GM19193 (cell line): Measurements from ENCODE around the gene SUPT4H1.

Experiments
- POLR2A ChIP-seq: IDR thresholded peaks from 4 replicates; pipeline ENCODE4 v1.6.1; 2011; ENCODE audit not compliant: insufficient read depth, insufficient read length; ENCODE audit errors: extremely low read depth

The SUPT4H1 gene

GRCh38 chr17:58370716-58371115 is 18.7 kb upstream of the SUPT4H1 start:
- no peak for TF ChIP-seq POLR2A

- TF ChIP-seq POLR2A: no peak
These were observed 18.3 kb upstream of the SUPT4H1 start for GRCh38 chr17:58370309-58370708.

- TF ChIP-seq POLR2A: no peak
These were observed 17.4 kb upstream of the SUPT4H1 start for GRCh38 chr17:58369214-58370031.

- no peak for TF ChIP-seq POLR2A
These were observed 16.8 kb upstream of the SUPT4H1 start for GRCh38 chr17:58368860-58369213.

- no peak for TF ChIP-seq POLR2A
These were observed 15.5 kb upstream of the SUPT4H1 start for GRCh38 chr17:58367461-58367860.

GRCh38 chr17:58365980-58366595 is 14.1 kb upstream of the SUPT4H1 start:
- no peak for TF ChIP-seq POLR2A

- no peak for TF ChIP-seq POLR2A
These were observed 13.4 kb upstream of the SUPT4H1 start for GRCh38 chr17:58365185-58365979.

- no peak for TF ChIP-seq POLR2A
These were observed 12.4 kb upstream of the SUPT4H1 start for GRCh38 chr17:58364270-58364942.

- TF ChIP-seq POLR2A: no peak
These were observed 11.6 kb upstream of the SUPT4H1 start for GRCh38 chr17:58363457-58364185.

GRCh38 chr17:58362368-58363014 is 10.5 kb upstream of the SUPT4H1 start:
- no peak for TF ChIP-seq POLR2A

- no peak for TF ChIP-seq POLR2A
These were observed 8.5 kb upstream of the SUPT4H1 start for GRCh38 chr17:58360296-58361063.

GRCh38 chr17:58358408-58359172 is 6.6 kb upstream of the SUPT4H1 start:
- TF ChIP-seq POLR2A: no peak

GRCh38 chr17:58357312-58358297 is 5.6 kb upstream of the SUPT4H1 start:
- TF ChIP-seq POLR2A: no peak
